Heart left ventricle (tissue), 16 donors: Measurements from ENCODE around the gene PEAK3. TPM values are rescaled to one million over a fixed set of nuclear protein-coding genes. Genes with fewer than 3 reads are reported as not detected.
A peak's percentile ranks its signal among the peaks of the same experiment; 100 is the strongest.
"Not testable (repeated sequence)": the region's sequence is repeated elsewhere in the genome, so short reads cannot be mapped to it uniquely, and the experiment has no call there.

Experiments used
- ATAC-seq, 4 donors: fragments of 200-7000 bp; cut with Tn5 transposase; one replicate each; pipeline ENCODE4 v1.9.1; 2020 to 2022; ENCODE audit warnings: moderate library complexity in 4 of 4, mild to moderate bottlenecking in 3 of 4, moderate number of reproducible peaks in 1 of 4
- DNase-seq, 5 donors: peaks; one replicate each; pipeline ENCODE4 v3.0.0-alpha.2; 2020
- H3K27ac ChIP-seq, 12 donors: fragments of 200-600 bp; sonication (generic) in 4 of 12; one replicate each; pipeline versions ENCODE4 v1.5.0 to v1.8.0; 2016 to 2022; ENCODE audit warnings: mild to moderate bottlenecking in 2 of 12
- H3K27me3 ChIP-seq, 9 donors: fragments of 200-600 bp; sonication (generic) in 2 of 9; one replicate each; pipeline versions ENCODE4 v1.5.1 to v1.8.0; 2016 to 2022; ENCODE audit warnings: mild to moderate bottlenecking in 3 of 9
- H3K36me3 ChIP-seq, 9 donors: fragments of 200-600 bp; sonication (generic) in 2 of 9; one replicate each; pipeline versions ENCODE4 v1.5.0 to v1.8.0; 2018 to 2022; ENCODE audit warnings: mild to moderate bottlenecking in 2 of 9
- H3K4me1 ChIP-seq, 12 donors: fragments of 200-600 bp; sonication (generic) in 4 of 12; one replicate each; pipeline versions ENCODE4 v1.5.0 to v1.8.0; 2016 to 2022; ENCODE audit warnings: mild to moderate bottlenecking in 3 of 12
- H3K4me3 ChIP-seq, 12 donors: fragments of 200-600 bp; sonication (generic) in 4 of 12; one replicate each; pipeline versions ENCODE4 v1.5.0 to v1.8.0; 2017 to 2022; ENCODE audit warnings: mild to moderate bottlenecking in 9 of 12, moderate library complexity in 4 of 12
- H3K9me3 ChIP-seq, 12 donors: fragments of 200-600 bp; sonication (generic) in 4 of 12; one replicate each; pipeline versions ENCODE4 v1.5.0 to v1.8.0; 2016 to 2022; ENCODE audit warnings: mild to moderate bottlenecking in 1 of 12
- POLR2A ChIP-seq, 2 donors: fragments of 450-650 bp; IDR thresholded peaks; one replicate each; pipeline ENCODE4 v1.6.1; 2017; ENCODE audit warnings: antibody characterized with exemption in 2 of 2, mild to moderate bottlenecking in 2 of 2, moderate library complexity in 2 of 2
- WGBS, 4 donors: extraction: QIAGEN DNeasy Blood & Tissue Kit in 2 of 4; methylation state at CpG; one replicate each; pipeline versions ENCODE4 v1.1.5 to v1.1.7; 2013 to 2018; 5-methylcytosine and 5-hydroxymethylcytosine counted together
- intact Hi-C, 10 donors: fragments of 100-400 bp; cut with DNase I; formaldehyde crosslinking; loops; one replicate each; pipeline versions ENCODE4 v1.11.1 to v1.14.2; 2022
- polyA plus RNA-seq, 2 donors: library from polyadenylated mRNA; stranded (reverse); fragments of 200-250 nt; gene quantifications; one replicate each; pipeline ENCODE4 v1.2.3, GENCODE V29; 2013
- total RNA-seq, 9 donors: library from RNA; depleted of rRNA in 2 of 9; stranded (reverse); fragments of >200 nt in 2 of 9; fragmentation: NEBNext Ultra II Directional in 3 of 9; extraction: Animal tissue kit (Norgen Biotek cat#: 25700) in 3 of 9; gene quantifications; one replicate each; pipeline versions ENCODE4 v1.1.0 to v1.2.4, GENCODE V29; 2016 to 2023
- TF ChIP-seq, protein P1 (sequence below), 12 donors: fragments of 200-600 bp; sonication (generic) in 4 of 12; IDR thresholded peaks; one replicate each; pipeline versions ENCODE4 v1.5.0 to v1.8.0; 2018 to 2022; ENCODE audit warnings: antibody characterized with exemption in 12 of 12, mild to moderate bottlenecking in 5 of 12
- donor health status: ischemic (EF 13 %, LVEDD 7.1; RV severe dilation, severe dysfunction).
- donor health status: healthy with polysubstance abuse.
- donor health status: DM: no; HTN: yes; CAD: no.
- donor health status: DM: no; HTN: no; CAD: no.
- donor health status: ischemic (EF 25% LVEDD 6.9; RV normal size, moderate dysfunction).
- donor health status: ischemic (EF 25% LVEDD 5.7; RV mildly dilated, moderate dysfunction).
- donor health status: healthy.
- donor health status: DM: yes; HTN: yes; CAD: no.
- donor health status: ischemic (EF 35%, LVEDD 5.7; RV mildly dilated, moderate dysfunction).
- donor health status: nonischemic (EF 11% LVEDD 7.7; RV severe dilation, severe dysfunction).
- donor health status: DM: yes; HTN: yes; CAD: no.
- donor health status: PGD.
- donor health status: ischemic (EF 29% LVEDD 5.4; RV normal size, mild dysfunction).
- donor health status: nonischemic (EF 23%, LVEDD 6.1; RV moderate dilation, normal function).

The PEAK3 gene
- total and polyA plus RNA-seq, 11 donors, result 0.11 to 1.6 (median 0.27) TPM

DNA sequence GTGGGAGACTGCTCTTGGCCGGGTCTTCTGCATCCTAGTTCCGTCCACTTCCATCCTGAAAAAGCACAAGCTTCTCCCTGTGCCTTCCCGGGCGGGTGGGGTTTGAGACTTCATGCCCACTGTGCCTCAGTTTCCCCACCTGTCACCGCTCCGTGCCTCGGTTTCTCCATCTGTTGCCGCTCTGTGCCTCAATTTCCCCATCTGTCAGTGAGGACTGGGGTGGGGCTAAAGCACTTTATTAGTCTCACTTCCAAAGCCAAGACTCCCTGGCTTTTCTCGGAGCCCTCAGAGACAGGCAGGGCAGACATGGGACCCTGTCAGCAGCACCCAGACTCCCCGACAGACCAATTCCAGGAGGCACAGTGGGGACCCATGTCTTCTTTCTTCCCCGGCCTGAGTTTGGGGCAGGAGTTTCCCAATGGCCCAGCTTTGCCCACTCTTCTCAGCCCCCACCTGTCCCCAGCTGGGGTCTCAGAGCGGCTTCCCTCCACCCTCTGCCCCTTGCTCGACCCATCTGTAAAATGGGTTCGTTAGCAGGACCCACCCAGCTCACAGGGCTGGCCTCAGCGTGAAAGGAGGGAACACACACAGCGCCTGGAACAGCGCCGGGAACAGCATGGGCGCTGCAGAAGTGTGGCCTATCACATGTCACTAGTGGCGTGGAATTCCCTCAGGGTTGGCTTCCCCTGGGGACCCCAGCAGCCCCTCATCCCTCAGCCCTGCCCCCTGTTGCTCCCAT is 4.6 kb upstream of the PEAK3 start:
- Histone ChIP-seq H3K27me3 (peaks cover 23 to 64% (median 34%) of the 10 kb centered on the region in 9 donors), H3K4me3 (no peak overlapping the region), H3K27ac (no peak overlapping the region), H3K36me3 (no peaks in the 10 kb centered on the region), H3K9me3 (no peaks in the 10 kb centered on the region), H3K4me1 (peaks cover 2 to 55% (median 30%) of the 10 kb centered on the region in 12 donors)
- DNase-seq, result no peak
- no peak for TF ChIP-seq POLR2A (IDR thresholded peaks at IDR 0.05)
- TF ChIP-seq, protein P1, sequence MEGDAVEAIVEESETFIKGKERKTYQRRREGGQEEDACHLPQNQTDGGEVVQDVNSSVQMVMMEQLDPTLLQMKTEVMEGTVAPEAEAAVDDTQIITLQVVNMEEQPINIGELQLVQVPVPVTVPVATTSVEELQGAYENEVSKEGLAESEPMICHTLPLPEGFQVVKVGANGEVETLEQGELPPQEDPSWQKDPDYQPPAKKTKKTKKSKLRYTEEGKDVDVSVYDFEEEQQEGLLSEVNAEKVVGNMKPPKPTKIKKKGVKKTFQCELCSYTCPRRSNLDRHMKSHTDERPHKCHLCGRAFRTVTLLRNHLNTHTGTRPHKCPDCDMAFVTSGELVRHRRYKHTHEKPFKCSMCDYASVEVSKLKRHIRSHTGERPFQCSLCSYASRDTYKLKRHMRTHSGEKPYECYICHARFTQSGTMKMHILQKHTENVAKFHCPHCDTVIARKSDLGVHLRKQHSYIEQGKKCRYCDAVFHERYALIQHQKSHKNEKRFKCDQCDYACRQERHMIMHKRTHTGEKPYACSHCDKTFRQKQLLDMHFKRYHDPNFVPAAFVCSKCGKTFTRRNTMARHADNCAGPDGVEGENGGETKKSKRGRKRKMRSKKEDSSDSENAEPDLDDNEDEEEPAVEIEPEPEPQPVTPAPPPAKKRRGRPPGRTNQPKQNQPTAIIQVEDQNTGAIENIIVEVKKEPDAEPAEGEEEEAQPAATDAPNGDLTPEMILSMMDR (IDR thresholded peaks at IDR 0.05), result no peak
- intact Hi-C loops, result loop anchor here in 1 of 10 donors (10.0 kb wide), 1 partner anchor 108 kb away; no protein-coding TSS in a partner anchor
- no peak for ATAC-seq
- WGBS, 4 donors, result 81 to 90% (median 82%) methylated on average over 18 to 20 of the region's 20 CpGs

DNA sequence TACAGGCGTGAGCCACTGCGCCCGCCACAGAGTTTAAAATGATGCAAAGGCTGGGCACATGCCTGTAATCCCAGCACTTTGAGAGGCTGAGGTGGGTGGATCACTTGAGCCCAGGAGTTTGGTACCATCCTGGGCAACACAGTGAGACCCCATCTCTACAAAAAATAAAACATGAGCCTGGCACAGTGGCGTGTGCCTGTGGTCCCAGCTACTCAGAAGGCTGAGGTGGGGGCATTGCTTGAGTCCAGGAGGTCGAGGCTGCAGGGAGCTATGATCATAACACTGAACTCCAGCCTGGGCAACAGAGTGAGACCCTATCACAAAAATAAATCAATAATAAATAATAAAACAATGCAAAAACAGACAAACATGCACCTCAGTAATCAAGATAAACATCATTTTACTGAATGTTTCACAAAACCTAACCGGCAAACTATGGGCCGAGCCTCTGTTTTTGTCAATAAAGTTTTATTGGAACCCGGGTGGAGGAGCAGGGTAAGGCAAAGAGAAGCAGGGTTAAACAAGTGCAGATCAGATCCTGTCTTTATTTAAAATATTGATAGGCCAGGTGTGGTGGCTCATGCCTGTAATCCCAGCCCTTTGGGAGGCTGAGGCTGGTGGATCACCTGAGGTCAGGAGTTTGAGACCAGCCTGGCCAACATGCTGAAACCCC is 2.0 kb upstream of the PEAK3 start:
- 93 to 99% (median 96%) methylated on average over 8 of the region's 8 CpGs for WGBS, 4 donors
- no peak overlapping the region for H3K27ac ChIP-seq
- H3K9me3 ChIP-seq, result no peaks in the 10 kb centered on the region
- peaks cover 0 to 32% (median 10%) of the 10 kb centered on the region in 12 donors for H3K4me1 ChIP-seq
- no peak for DNase-seq
- H3K36me3 ChIP-seq, result no peaks in the 10 kb centered on the region
- H3K27me3 ChIP-seq, result peaks cover 0 to 38% (median 8%) of the 10 kb centered on the region in 9 donors
- no peak overlapping the region for H3K4me3 ChIP-seq
- intact Hi-C loops, result loop anchor here in 1 of 10 donors (10.0 kb wide), 1 partner anchor 111 kb away; no protein-coding TSS in a partner anchor
- ATAC-seq, result no peak
- TF ChIP-seq POLR2A (IDR thresholded peaks at IDR 0.05), result no peak
- TF ChIP-seq, protein P1 (IDR thresholded peaks at IDR 0.05), result no peak

DNA sequence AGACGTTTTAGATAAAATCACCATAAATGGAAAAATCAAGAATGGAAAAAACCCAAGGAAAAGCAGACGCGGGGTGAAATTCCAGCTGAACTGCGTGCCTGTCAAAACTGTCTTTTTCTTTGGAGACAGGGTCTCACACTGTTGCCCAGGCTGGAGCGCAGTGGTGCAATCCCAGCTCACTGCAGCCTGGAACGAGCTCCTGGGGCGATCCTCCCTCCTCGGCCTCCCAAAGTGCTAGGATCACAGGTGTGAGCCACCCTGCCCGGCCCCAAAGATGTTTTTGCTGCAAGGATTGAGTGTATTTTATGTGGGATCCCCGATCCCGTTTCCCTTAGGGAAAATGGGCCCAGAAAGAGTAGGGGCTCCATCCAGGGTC is 875 bp upstream of the PEAK3 start:
- WGBS, 4 donors, result 68 to 76% (median 71%) methylated on average over 9 to 11 of the region's 11 CpGs
- Histone ChIP-seq H3K9me3 (no peaks in the 10 kb centered on the region), H3K4me3 (peak overlapping the region in 7 of 12 donors; percentile 44 to 61 (median 51)), H3K27me3 (peaks cover 0 to 27% (median 0%) of the 10 kb centered on the region in 9 donors), H3K27ac (peak overlapping the region in 1 of 12 donors; percentile 33), H3K4me1 (peaks cover 0 to 21% (median 10%) of the 10 kb centered on the region in 12 donors), H3K36me3 (no peaks in the 10 kb centered on the region)
- DNase-seq (no peak), ATAC-seq (no peak)
- intact Hi-C loops, result loop anchor here in 1 of 10 donors (10.0 kb wide), 1 partner anchor 112 kb away; no protein-coding TSS in a partner anchor
- no peak for TF ChIP-seq POLR2A (IDR thresholded peaks at IDR 0.05)
- TF ChIP-seq, protein P1 (IDR thresholded peaks at IDR 0.05), result no peak

DNA sequence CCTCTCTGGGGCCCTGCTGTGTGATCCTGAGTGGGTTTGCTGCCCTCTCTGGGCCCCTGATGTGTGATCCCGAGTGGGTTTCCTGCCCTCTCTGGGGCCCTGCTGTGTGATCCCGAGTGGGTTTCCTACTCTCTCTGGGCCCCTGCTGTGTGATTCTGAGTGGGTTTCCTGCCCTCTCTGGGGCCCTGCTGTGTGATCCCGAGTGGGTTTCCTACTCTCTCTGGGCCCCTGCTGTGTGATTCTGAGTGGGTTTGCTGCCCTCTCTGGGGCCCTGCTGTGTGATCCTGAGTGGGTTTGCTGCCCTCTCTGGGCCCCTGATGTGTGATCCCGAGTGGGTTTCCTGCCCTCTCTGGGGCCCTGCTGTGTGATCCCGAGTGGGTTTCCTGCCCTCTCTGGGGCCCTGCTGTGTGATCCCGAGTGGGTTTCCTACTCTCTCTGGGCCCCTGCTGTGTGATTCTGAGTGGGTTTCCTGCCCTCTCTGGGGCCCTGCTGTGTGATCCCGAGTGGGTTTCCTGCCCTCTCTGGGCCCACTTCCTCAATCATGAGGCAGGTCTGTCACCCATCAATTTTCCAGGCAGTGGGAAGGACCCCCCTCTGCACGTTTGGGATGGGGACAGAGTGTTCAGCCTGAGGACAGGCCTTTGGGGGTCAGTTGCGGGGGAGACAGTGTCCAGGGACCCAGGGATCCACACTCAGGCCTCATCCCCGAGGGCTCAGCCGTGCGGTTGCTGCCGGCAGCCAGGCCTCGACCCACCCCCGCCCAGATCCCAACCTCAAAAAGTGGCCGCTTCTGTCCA is 512 bp downstream of the PEAK3 start:
- DNase-seq, H3K9me3 ChIP-seq, H3K36me3 ChIP-seq: not testable (repeated sequence)
- Histone ChIP-seq H3K4me1 (peaks cover 0 to 18% (median 10%) of the 10 kb centered on the region in 12 donors), H3K27me3 (peaks cover 0 to 16% (median 0%) of the 10 kb centered on the region in 9 donors), H3K4me3 (peak overlapping the region in 11 of 12 donors; percentile 22 to 61 (median 48)), H3K27ac (peak overlapping the region in 9 of 12 donors; percentile 10 to 82 (median 57))
- ATAC-seq, result peak in 2 of 4 donors; percentile 26 to 27
- intact Hi-C loops, result loop anchor here in 1 of 10 donors (10.0 kb wide), 1 partner anchor 113 kb away; no protein-coding TSS in a partner anchor
- WGBS, 4 donors, result 18 to 25% (median 19%) methylated on average over 9 to 16 of the region's 16 CpGs
